Skeletal muscle satellite cell (primary cell): Measurements from ENCODE around the gene FAM162A.
"Not testable (repeated sequence)": the region's sequence is repeated elsewhere in the genome, so short reads cannot be mapped to it uniquely, and the experiment has no call there.

ENCODE experiments used
- H3K27me3 ChIP-seq: 2 replicates; pipeline ENCODE4 v1.7.0; 2013; ENCODE audit warnings: low read length; ENCODE audit not compliant: control insufficient read depth, insufficient read depth
- H3K36me3 ChIP-seq: 2 replicates; pipeline ENCODE4 v1.7.0; 2013; ENCODE audit warnings: mild to moderate bottlenecking, control low read depth, low read length; ENCODE audit not compliant: insufficient read depth
- H3K4me1 ChIP-seq: 2 replicates; pipeline ENCODE4 v1.7.0; 2013; ENCODE audit warnings: low read length; ENCODE audit not compliant: control insufficient read depth, insufficient read depth
- H3K4me2 ChIP-seq: 2 replicates; pipeline ENCODE4 v1.7.0; 2013; ENCODE audit warnings: mild to moderate bottlenecking, low read length
- H3K4me3 ChIP-seq: 2 replicates; pipeline ENCODE4 v1.7.0; 2013; ENCODE audit warnings: low read length
- H3K9ac ChIP-seq: 2 replicates; pipeline ENCODE4 v1.7.0; 2013; ENCODE audit warnings: mild to moderate bottlenecking, low read depth, low read length, moderate library complexity
- H3K9me3 ChIP-seq: replicated peaks from 2 replicates; pipeline ENCODE4 v1.7.0; 2013; ENCODE audit warnings: mild to moderate bottlenecking, control low read depth, low read length

The FAM162A gene

DNA sequence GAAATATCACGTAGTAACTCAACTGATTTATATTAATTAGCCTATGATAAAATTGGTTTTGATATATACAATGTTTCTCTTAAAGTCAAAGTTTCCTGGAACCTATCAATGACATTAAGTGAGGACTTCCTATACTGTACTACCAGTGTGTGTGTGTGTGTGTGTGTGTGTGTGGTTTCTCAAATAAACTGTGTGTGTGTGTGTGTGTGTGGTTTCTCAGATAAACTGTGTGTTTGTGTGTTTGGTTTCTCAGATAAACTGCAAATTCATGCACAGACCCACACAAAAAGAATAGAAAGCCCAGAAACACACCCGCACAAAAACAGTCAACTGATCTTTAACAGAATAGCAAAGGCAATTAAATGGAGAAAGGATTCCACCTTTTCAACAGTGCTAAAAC is 46.4 kb downstream of the FAM162A start:
- H3K4me3 ChIP-seq: no peak overlapping the region
- H3K36me3 ChIP-seq: peaks cover 62% of the 10 kb centered on the region
- no peaks in the 10 kb centered on the region for H3K9me3 ChIP-seq
- no peaks in the 10 kb centered on the region for H3K4me1 ChIP-seq
- H3K27me3 ChIP-seq: no peaks in the 10 kb centered on the region
- no peak overlapping the region for H3K9ac ChIP-seq
- no peak overlapping the region for H3K4me2 ChIP-seq

DNA sequence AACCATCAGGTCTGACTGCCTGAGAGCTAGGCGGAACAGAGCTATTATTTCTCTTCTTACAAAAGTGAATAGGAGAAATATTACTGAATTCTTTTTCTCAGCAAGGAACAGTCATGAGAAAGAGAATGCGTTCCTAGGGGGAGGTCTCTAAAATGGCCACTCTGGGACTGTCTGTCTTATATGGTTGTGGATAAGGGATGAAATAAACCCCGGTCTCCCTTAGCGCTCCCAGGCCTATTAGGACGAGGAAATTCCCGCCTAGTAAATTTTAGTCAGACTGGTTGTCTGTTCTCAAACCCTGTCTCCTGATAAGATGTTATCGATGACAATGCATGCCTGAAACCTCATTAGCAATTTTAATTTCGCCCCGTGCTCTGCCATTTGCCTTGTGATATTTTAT is 52.0 kb downstream of the FAM162A start:
- H3K4me2 ChIP-seq: no peak overlapping the region
- peaks cover 3% of the 10 kb centered on the region for H3K9me3 ChIP-seq
- H3K9ac ChIP-seq: no peak overlapping the region
- H3K27me3 ChIP-seq: no peaks in the 10 kb centered on the region
- no peak overlapping the region for H3K4me3 ChIP-seq
- no peaks in the 10 kb centered on the region for H3K4me1 ChIP-seq
- peaks cover 66% of the 10 kb centered on the region for H3K36me3 ChIP-seq

DNA sequence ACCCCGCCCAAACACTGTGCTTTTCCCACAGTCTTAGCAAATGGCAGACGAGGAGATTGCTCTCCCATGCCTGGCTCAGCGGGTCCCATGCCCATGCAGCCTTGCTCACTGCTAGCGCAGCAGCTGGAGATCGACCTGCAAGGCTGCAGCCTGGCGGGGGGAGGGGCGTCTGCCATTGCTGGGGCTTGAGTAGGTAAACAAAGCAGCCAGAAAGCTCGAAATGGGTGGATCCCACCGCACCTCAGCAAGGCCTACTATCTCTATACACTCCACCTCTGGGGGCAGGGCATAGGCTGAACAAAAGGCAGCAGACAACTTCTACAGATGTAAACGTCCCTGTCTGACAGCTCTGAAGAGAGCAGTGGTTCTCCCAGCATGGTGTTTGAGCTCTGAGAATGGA is 59.1 kb downstream of the FAM162A start:
- Histone ChIP-seq H3K4me2 (no peak overlapping the region), H3K9ac (no peak overlapping the region), H3K27me3 (no peaks in the 10 kb centered on the region), H3K4me3 (no peak overlapping the region), H3K36me3 (peaks cover 41% of the 10 kb centered on the region), H3K9me3 (no peaks in the 10 kb centered on the region), H3K4me1 (no peaks in the 10 kb centered on the region)

DNA sequence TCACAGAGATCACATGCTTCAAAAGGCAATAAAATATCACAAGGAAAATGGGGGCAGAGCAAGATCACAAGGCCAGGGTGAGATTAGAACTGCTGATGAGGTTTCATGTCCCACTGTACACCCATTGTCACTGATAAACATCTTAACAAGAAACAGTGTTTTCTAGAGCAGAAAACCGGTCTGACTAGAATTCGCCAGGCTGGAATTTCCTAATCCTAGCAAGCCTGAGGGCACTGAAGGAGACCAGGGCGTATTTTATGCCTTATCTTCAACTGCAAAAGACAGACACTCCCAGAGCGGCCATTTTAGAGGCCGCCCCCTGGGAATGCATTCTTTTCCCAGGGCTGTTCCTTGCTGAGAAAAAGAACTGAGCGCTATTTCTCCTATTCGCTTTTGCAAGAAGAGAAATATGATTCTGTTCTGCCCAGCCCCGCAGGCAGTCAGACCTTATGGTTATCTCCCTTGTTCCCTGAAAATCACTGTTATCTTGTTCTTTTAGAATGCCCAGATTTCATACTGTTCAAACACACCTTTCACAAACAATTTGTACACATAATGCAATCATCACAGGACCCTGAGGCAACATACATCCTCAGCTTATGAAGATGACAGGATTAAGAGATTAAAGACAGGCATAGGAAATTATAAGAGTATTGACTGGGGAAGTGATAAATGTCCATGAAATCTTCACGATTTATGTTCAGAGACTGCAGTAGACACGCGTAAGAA is 59.9 kb downstream of the FAM162A start:
- not testable (repeated sequence) for H3K9me3 ChIP-seq, H3K4me1 ChIP-seq
- peaks cover 46% of the 10 kb centered on the region for H3K36me3 ChIP-seq

DNA sequence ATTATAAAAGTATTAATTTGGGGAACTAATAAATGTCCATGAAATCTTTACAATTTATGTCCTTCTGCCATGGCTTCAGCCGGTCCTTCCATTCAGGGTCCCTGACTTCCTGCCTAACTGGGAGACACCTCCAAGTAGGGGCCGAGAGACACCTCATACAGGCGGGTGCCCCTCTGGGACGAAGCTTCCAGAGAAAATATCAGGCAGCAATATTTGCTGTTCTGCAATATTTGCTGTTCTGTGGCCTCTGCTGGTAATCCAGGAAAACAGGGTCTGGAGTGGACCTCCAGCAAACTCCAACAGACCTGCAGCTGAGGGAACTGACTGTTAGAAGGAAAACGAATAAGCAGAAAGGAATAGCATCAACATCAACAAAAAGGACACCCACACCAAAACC is 60.5 kb downstream of the FAM162A start:
- H3K4me3 ChIP-seq, H3K9ac ChIP-seq, H3K27me3 ChIP-seq, H3K9me3 ChIP-seq, H3K4me1 ChIP-seq, H3K4me2 ChIP-seq: not testable (repeated sequence)
- peaks cover 48% of the 10 kb centered on the region for H3K36me3 ChIP-seq

More for the DNA sequence above, 59.9 kb downstream of the FAM162A start:
- H3K4me3 ChIP-seq, H3K4me2 ChIP-seq, H3K9ac ChIP-seq, H3K27me3 ChIP-seq: not testable (repeated sequence)

DNA sequence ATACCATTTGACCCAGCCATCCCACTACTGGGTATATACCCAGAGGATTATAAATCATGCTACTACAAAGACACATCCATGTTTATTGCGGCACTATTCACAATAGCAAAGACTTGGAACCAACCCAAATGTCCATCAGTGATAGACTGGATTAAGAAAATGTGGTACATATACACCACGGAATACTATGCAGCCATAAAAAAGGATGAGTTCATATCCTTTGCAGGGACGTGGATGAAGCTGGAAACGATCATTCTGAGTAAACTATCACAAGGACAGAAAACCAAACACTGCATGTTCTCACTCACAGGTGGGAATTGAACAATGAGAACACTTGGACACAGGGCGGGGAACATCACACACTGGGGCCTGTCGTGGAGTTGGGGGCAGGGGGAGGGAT is 64.2 kb downstream of the FAM162A start:
- not testable (repeated sequence) for H3K4me1 ChIP-seq, H3K9ac ChIP-seq, H3K4me3 ChIP-seq, H3K27me3 ChIP-seq, H3K9me3 ChIP-seq, H3K4me2 ChIP-seq
- H3K36me3 ChIP-seq: peaks cover 50% of the 10 kb centered on the region

DNA sequence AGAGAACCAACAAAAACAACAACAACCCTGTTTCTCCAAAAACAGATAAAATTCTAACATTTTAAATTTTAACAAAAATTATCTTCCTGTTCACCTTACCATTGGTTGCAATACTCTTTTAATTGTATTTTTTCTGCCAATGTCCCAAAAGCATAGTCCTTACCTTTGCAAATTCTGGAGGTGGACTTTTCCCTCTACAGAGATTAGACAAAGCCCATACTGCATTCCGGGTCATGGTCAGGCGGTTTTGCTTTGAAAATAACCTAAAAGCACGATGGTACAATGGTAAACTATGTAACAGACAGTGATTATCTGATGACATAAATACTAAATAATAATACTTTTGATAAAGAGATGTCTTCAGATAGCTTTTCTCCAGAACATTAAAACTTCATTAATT is 67.4 kb downstream of the FAM162A start:
- Histone ChIP-seq H3K4me1 (no peaks in the 10 kb centered on the region), H3K36me3 (peaks cover 59% of the 10 kb centered on the region), H3K9ac (no peak overlapping the region), H3K9me3 (no peaks in the 10 kb centered on the region), H3K4me3 (no peak overlapping the region), H3K4me2 (no peak overlapping the region), H3K27me3 (no peaks in the 10 kb centered on the region)

DNA sequence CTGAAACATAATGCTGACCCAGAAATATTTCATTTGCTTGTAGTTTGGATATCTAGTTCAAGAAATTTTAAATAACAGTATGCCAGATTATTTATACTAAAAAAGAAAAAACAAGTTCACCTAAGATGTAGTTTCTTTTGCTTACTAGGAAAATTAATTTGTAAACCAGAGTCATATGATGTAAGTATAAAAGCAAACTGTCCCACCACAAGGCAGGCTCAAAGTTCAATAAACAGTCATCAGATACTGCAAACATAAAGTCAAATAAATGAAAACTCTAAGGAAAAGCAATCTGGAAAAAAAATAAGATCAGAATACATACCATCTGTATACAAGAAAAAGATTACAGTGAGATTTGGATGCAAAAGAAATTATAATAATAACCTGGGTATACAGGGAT is 72.1 kb downstream of the FAM162A start:
- no peak overlapping the region for H3K4me3 ChIP-seq
- H3K4me2 ChIP-seq: no peak overlapping the region
- peaks cover 70% of the 10 kb centered on the region for H3K36me3 ChIP-seq
- no peaks in the 10 kb centered on the region for H3K9me3 ChIP-seq
- H3K9ac ChIP-seq: no peak overlapping the region
- no peaks in the 10 kb centered on the region for H3K27me3 ChIP-seq
- no peaks in the 10 kb centered on the region for H3K4me1 ChIP-seq

DNA sequence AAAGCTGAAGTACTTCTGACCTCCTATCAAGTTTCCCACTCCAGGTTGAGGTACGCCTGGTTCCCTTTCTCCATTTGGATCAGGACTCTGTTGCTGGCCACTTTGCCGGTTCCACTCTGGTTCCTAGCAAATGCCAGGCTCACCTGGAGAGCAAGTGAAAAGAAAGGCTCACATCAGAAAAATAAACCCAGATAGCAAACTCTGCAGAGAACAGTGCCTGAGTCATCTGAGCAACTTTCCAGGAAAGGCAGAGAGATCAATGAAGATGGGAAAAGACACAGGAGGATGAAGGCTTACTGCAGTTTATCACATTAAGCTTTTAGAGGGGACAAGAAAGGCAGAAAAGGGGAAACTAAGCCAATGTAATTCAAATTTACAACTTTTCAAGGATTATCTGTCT is 73.7 kb downstream of the FAM162A start:
- Histone ChIP-seq H3K27me3 (no peaks in the 10 kb centered on the region), H3K36me3 (peaks cover 73% of the 10 kb centered on the region), H3K4me1 (no peaks in the 10 kb centered on the region), H3K4me3 (no peak overlapping the region), H3K4me2 (no peak overlapping the region), H3K9ac (no peak overlapping the region), H3K9me3 (no peaks in the 10 kb centered on the region)

DNA sequence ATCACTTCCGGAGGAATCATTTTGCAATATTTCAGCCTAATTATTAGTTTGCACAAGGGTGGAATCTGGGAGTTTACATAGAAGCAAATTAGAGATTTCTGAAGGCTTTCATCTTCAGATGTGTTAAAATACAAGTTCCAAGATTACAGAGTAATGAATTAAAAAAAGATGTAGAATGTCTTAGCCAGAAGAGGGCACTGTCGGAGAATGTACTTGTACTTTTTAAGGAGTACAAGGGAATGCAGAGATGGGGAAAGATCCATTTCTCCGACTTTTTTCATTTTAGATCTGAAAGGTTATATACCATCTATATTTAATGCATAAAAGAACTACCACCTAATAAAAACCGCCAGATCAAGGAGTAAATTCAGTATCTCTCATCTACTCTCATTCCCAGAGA is 75.0 kb downstream of the FAM162A start:
- no peaks in the 10 kb centered on the region for H3K27me3 ChIP-seq
- peaks cover 70% of the 10 kb centered on the region for H3K36me3 ChIP-seq
- H3K9me3 ChIP-seq: no peaks in the 10 kb centered on the region
- no peak overlapping the region for H3K9ac ChIP-seq
- H3K4me3 ChIP-seq: no peak overlapping the region
- H3K4me2 ChIP-seq: no peak overlapping the region
- H3K4me1 ChIP-seq: no peaks in the 10 kb centered on the region

DNA sequence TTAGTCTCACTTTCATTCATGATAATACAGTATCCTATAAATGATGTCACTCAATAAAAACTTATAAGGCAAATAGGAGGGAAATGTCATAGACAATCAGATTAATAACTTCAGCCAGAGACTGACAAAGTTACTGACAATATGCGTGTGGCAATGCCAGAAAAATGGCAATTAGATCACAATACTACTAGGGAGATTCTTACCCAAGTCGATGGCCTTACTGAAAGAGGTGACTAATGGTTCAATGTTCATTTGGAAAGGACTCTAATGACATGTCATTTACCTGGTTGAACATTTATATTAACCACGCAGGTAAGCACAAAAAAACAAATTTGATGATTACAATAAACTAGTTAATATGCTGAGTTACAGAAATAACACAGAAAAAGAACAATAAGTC is 77.8 kb downstream of the FAM162A start:
- Histone ChIP-seq H3K4me1 (no peaks in the 10 kb centered on the region), H3K27me3 (no peaks in the 10 kb centered on the region), H3K36me3 (peaks cover 73% of the 10 kb centered on the region), H3K9ac (no peak overlapping the region), H3K4me2 (no peak overlapping the region), H3K9me3 (no peaks in the 10 kb centered on the region), H3K4me3 (no peak overlapping the region)
